CD14-positive monocyte (primary cell): ENCODE results near the gene C12orf57. TPM values are rescaled to one million over a fixed set of nuclear protein-coding genes. Genes with fewer than 3 reads are reported as not detected.

Source experiments
- DNase-seq, 3 donors: peaks; one replicate each; pipeline ENCODE4 v3.0.0-alpha.2; 2011 to 2022
- H2AFZ ChIP-seq: 2 replicates; pipeline ENCODE4 v1.6.0; 2012; ENCODE audit warnings: mild to moderate bottlenecking, low read depth, low read length, inconsistent platforms; ENCODE audit not compliant: insufficient read depth, poor library complexity, severe bottlenecking
- H3K27ac ChIP-seq, 2 donors: 1 replicate in 1 of 2; 2 replicates in 1 of 2; pipeline ENCODE4 v1.5.1; 2012 to 2013; ENCODE audit warnings: low read length in 2 of 2, control low read depth in 1 of 2, inconsistent platforms in 1 of 2, low read depth in 1 of 2, mild to moderate bottlenecking in 1 of 2
- H3K27me3 ChIP-seq, 2 donors: one replicate each; pipeline versions ENCODE4 v1.6.0 to v1.6.1; 2011 to 2013; ENCODE audit warnings: low read length in 2 of 2; ENCODE audit not compliant: control insufficient read depth in 2 of 2, insufficient read depth in 2 of 2
- H3K36me3 ChIP-seq, 2 donors: replicated peaks in 1 of 2; 1 replicate in 1 of 2; 2 replicates in 1 of 2; pipeline versions ENCODE4 v1.5.1 to v1.6.1; 2012 to 2013; ENCODE audit warnings: low read length in 2 of 2, control low read depth in 1 of 2, inconsistent platforms in 1 of 2, mild to moderate bottlenecking in 1 of 2; ENCODE audit not compliant: insufficient read depth in 2 of 2, control insufficient read depth in 1 of 2
- H3K4me1 ChIP-seq, 2 donors: 1 replicate in 1 of 2; 2 replicates in 1 of 2; pipeline versions ENCODE4 v1.5.1 to v1.6.1; 2012 to 2013; ENCODE audit warnings: low read length in 2 of 2, control low read depth in 1 of 2, inconsistent platforms in 1 of 2, mild to moderate bottlenecking in 1 of 2, moderate library complexity in 1 of 2; ENCODE audit not compliant: insufficient read depth in 2 of 2, control insufficient read depth in 1 of 2
- H3K4me2 ChIP-seq: replicated peaks from 2 replicates; pipeline ENCODE3; 2012; ENCODE audit warnings: low read length, moderate library complexity, mild to moderate bottlenecking; ENCODE audit not compliant: poor library complexity, severe bottlenecking; ENCODE audit errors: extremely low read depth
- H3K4me3 ChIP-seq, 3 experiments: fragments of 200-600 bp in 1 of 3; sonication (generic) in 1 of 3; replicated peaks in 1 of 3; 1 replicate in 2 of 3; 2 replicates in 1 of 3; pipeline ENCODE4 v1.5.1; 2011 to 2013; ENCODE audit warnings: low read length in 3 of 3, mild to moderate bottlenecking in 3 of 3, control low read depth in 2 of 3, low read depth in 2 of 3, inconsistent platforms in 1 of 3, moderate library complexity in 1 of 3
- H3K79me2 ChIP-seq: 2 replicates; pipeline ENCODE4 v1.6.0; 2012; ENCODE audit warnings: mild to moderate bottlenecking, control low read depth, inconsistent platforms, low read length, moderate library complexity; ENCODE audit not compliant: insufficient read depth
- H3K9ac ChIP-seq: 2 replicates; pipeline ENCODE4 v1.6.0; 2017; ENCODE audit warnings: low read length, mild to moderate bottlenecking; ENCODE audit not compliant: insufficient read depth, poor library complexity, severe bottlenecking
- H3K9me3 ChIP-seq, 2 donors: replicated peaks in 1 of 2; 1 replicate in 1 of 2; 2 replicates in 1 of 2; pipeline versions ENCODE4 v1.5.1 to v1.6.1; 2012 to 2013; ENCODE audit warnings: low read length in 2 of 2, control low read depth in 1 of 2; ENCODE audit not compliant: control insufficient read depth in 1 of 2, insufficient read depth in 1 of 2
- H4K20me1 ChIP-seq: 2 replicates; pipeline ENCODE4 v1.6.0; 2012; ENCODE audit warnings: mild to moderate bottlenecking, low read length, control low read depth, moderate library complexity; ENCODE audit not compliant: insufficient read depth
- H3K27ac Mint-ChIP-seq, 7 donors: one replicate each; pipeline ENCODE4 v1.8.0; 2020; ENCODE audit warnings: mild to moderate bottlenecking in 7 of 7, mixed read lengths in 7 of 7, moderate library complexity in 6 of 7, inconsistent platforms in 2 of 7
- H3K27me3 Mint-ChIP-seq, 3 donors: one replicate each; pipeline ENCODE4 v1.8.0; 2021 to 2022; ENCODE audit warnings: low read depth in 3 of 3, mild to moderate bottlenecking in 3 of 3, mixed read lengths in 3 of 3, moderate library complexity in 3 of 3, inconsistent platforms in 1 of 3
- H3K36me3 Mint-ChIP-seq, 2 donors: one replicate each; pipeline ENCODE4 v1.8.0; 2020; ENCODE audit warnings: mixed read lengths in 2 of 2, inconsistent platforms in 1 of 2, mild to moderate bottlenecking in 1 of 2
- H3K4me1 Mint-ChIP-seq: one replicate; pipeline ENCODE4 v1.8.0; 2020; ENCODE audit warnings: mild to moderate bottlenecking, mixed read lengths
- H3K4me3 Mint-ChIP-seq, 2 donors: one replicate each; pipeline ENCODE4 v1.8.0; 2020; ENCODE audit warnings: mild to moderate bottlenecking in 2 of 2, mixed read lengths in 2 of 2, moderate library complexity in 1 of 2
- H3K9me3 Mint-ChIP-seq, 7 donors: one replicate each; pipeline ENCODE4 v1.8.0; 2020 to 2022; ENCODE audit warnings: mixed read lengths in 7 of 7, mild to moderate bottlenecking in 6 of 7, moderate library complexity in 6 of 7, inconsistent platforms in 2 of 7
- WGBS: methylation state at CpG from one replicate; pipeline ENCODE4 v1.1.5; 2013; ENCODE audit warnings: missing lambda C conversion rate; ENCODE audit not compliant: insufficient coverage; 5-methylcytosine and 5-hydroxymethylcytosine counted together
- intact Hi-C, 2 donors: fragments of 100-400 bp; cut with micrococcal nuclease; formaldehyde crosslinking; loops; one replicate each; pipeline versions ENCODE4 v1.15.0 to v1.15.1; 2023
- polyA plus RNA-seq, 3 donors: library from polyadenylated mRNA; depleted of rRNA in 1 of 3; unstranded in 2 of 3; stranded (reverse) in 1 of 3; fragments of 300-500 nt in 2 of 3; fragments of >200 nt in 1 of 3; fragmentation: Illumina TruSeq in 2 of 3; gene quantifications; 1 replicate in 2 of 3; 2 replicates in 1 of 3; pipeline ENCODE4 v1.2.3, GENCODE V29; 2012 to 2021
- TF ChIP-seq, protein P1 (sequence below): fragments of 200-600 bp; IDR thresholded peaks from one replicate; pipeline ENCODE4 v1.8.0; 2022; ENCODE audit warnings: antibody characterized with exemption, mild to moderate bottlenecking

The C12orf57 gene
- polyA plus RNA-seq, 3 donors, result 19.1 to 59.2 (median 24.2) TPM

DNA sequence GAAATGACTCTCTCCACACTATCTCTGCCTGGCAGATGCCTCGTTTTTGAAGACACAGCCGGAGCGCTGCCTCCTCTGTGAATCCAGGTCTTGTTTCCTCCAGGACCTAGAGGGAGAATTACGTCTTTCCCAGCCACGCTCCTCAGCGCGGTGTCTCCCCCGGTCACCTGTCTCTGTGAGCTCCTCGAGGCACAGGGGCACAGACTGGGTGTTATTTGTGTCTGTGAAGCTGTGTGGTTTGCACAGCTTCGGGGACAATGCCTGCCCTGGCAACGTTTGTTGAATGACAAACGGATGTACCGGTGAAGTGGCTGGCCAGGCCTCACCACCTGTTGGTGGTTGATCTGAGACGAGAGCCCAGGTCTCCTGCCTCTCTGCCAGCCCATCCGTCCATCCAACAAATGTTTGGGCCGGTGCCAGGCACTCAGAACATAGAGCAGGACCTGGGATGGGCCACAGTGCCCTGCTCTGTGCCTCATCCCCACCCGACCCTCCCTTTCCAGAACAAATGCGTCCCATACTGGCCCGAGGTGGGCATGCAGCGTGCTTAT lies 13.4 kb downstream of the C12orf57 start:
- no peak for DNase-seq
- Mint-ChIP-seq H3K4me1 (peaks cover 84% of the 10 kb centered on the region), H3K9me3 (peaks cover 0 to 1% (median 0%) of the 10 kb centered on the region in 7 donors), H3K36me3 (peaks cover 73 to 93% of the 10 kb centered on the region in 2 donors), H3K27me3 (peaks cover 0 to 7% (median 0%) of the 10 kb centered on the region in 3 donors), H3K4me3 (peak overlapping the region in 1 of 2 donors; percentile 48), H3K27ac (peak overlapping the region; percentile 78 to 99 (median 90))
- Histone ChIP-seq H3K79me2 (peaks cover 84% of the 10 kb centered on the region), H3K27me3 (no peaks in the 10 kb centered on the region), H3K4me3 (peak overlapping the region in 1 of 3 experiments; percentile 98), H4K20me1 (peaks cover 100% of the 10 kb centered on the region), H3K36me3 (peaks cover 70 to 71% of the 10 kb centered on the region in 2 donors), H3K27ac (peak overlapping the region; percentile 87 to 95), H3K9ac (peak overlapping the region; percentile 25), H3K4me1 (peaks cover 89 to 95% of the 10 kb centered on the region in 2 donors), H2AFZ (no peak overlapping the region), H3K4me2 (peak overlapping the region; percentile 92), H3K9me3 (no peaks in the 10 kb centered on the region)
- intact Hi-C loops, result loop anchor here in 1 of 2 donors (10.0 kb wide), 1 partner anchor 422 kb away; the partner anchor contains the start of gene GAPDH
- 88% methylated on average over 20 of the region's 20 CpGs for WGBS
- TF ChIP-seq, protein P1, sequence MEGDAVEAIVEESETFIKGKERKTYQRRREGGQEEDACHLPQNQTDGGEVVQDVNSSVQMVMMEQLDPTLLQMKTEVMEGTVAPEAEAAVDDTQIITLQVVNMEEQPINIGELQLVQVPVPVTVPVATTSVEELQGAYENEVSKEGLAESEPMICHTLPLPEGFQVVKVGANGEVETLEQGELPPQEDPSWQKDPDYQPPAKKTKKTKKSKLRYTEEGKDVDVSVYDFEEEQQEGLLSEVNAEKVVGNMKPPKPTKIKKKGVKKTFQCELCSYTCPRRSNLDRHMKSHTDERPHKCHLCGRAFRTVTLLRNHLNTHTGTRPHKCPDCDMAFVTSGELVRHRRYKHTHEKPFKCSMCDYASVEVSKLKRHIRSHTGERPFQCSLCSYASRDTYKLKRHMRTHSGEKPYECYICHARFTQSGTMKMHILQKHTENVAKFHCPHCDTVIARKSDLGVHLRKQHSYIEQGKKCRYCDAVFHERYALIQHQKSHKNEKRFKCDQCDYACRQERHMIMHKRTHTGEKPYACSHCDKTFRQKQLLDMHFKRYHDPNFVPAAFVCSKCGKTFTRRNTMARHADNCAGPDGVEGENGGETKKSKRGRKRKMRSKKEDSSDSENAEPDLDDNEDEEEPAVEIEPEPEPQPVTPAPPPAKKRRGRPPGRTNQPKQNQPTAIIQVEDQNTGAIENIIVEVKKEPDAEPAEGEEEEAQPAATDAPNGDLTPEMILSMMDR, result no peak

DNA sequence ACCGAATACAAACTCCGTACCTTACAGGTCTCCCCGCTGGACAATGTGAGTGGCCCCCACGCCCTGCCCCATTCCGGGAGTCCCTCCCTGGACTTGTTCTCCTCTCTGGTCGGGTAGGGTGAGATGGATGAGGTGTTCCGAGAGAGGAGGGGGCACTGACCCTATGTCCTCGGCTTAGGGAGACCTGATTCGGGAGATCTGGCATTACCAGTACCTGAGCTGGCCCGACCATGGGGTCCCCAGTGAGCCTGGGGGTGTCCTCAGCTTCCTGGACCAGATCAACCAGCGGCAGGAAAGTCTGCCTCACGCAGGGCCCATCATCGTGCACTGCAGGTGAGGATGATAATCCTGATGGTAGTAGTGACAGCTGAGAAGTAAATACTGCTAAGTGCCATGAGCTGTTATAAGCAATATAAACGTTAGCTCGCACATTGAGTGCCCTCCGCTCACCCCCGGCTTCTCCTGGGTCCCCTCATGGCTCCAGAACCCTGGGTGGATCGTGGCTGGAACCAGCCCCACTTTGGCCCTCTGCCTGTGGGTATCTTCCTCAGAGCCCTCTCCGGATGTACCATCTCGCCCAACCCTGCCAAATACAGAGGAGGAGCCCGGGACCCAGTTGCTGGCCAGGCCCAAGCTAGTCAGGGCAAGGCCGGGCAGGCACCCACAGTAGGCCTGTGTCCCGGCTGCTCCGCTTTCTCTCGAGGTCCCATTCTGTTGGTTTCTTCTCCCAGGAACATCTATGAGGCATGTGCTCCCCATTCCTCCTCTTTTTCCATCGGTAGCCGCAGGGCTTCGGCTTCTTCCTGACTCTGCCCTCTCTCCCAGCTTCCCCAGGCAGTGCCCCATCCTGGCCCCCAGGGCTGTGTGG lies 14.2 kb downstream of the C12orf57 start:
- WGBS, result 77% methylated on average over 17 of the region's 28 CpGs
- intact Hi-C loops, result loop anchor here (2.0 to 10.0 kb wide), 2 partner anchors 13 to 423 kb away; partner anchors contain the start of genes C12orf57 (in 1 of the 2) and GAPDH (in 1 of the 2)
- TF ChIP-seq, protein P1, result no peak
- Mint-ChIP-seq H3K4me1 (peaks cover 92% of the 10 kb centered on the region), H3K27me3 (peaks cover 0 to 7% (median 0%) of the 10 kb centered on the region in 3 donors), H3K36me3 (peaks cover 67 to 86% of the 10 kb centered on the region in 2 donors), H3K4me3 (peak overlapping the region; percentile 78 to 88), H3K27ac (peak overlapping the region; percentile 96 to 99 (median 99)), H3K9me3 (no peaks in the 10 kb centered on the region)
- Histone ChIP-seq H3K36me3 (peaks cover 63% of the 10 kb centered on the region in 2 donors), H3K4me2 (peak overlapping the region; percentile 92), H3K79me2 (peaks cover 76% of the 10 kb centered on the region), H3K9me3 (no peaks in the 10 kb centered on the region), H3K9ac (peak overlapping the region; percentile 68), H3K27ac (peak overlapping the region; percentile 87 to 95), H3K4me3 (peak overlapping the region in 2 of 3 experiments; percentile 19 to 98), H3K27me3 (no peaks in the 10 kb centered on the region), H3K4me1 (peaks cover 94 to 98% of the 10 kb centered on the region in 2 donors), H4K20me1 (peaks cover 96% of the 10 kb centered on the region), H2AFZ (no peak overlapping the region)
- DNase-seq, result no peak
